Lung (tissue), 12 donors: Measurements from ENCODE around the gene PTGDS. TPM values are rescaled to one million over a fixed set of nuclear protein-coding genes. Genes with fewer than 3 reads are reported as not detected.

Experiments
- ATAC-seq: fragments of 200-7000 bp; cut with Tn5 transposase; one replicate; pipeline ENCODE4 v1.9.1; 2020; ENCODE audit warnings: moderate number of reproducible peaks; ENCODE audit not compliant: insufficient read depth, low FRiP score
- DNase-seq, 3 donors: peaks; one replicate each; pipeline ENCODE4 v3.0.0-alpha.2; 2013 to 2017
- H3K27ac ChIP-seq, 2 donors: one replicate each; pipeline ENCODE4 v1.5.1; 2013; ENCODE audit warnings: mild to moderate bottlenecking in 2 of 2, moderate library complexity in 2 of 2, control low read depth in 1 of 2, inconsistent platforms in 1 of 2, low read depth in 1 of 2, low read length in 1 of 2
- H3K27me3 ChIP-seq, 3 donors: one replicate each; pipeline ENCODE4 v1.5.1; 2013; ENCODE audit warnings: low read length in 2 of 3; ENCODE audit not compliant: control insufficient read depth in 3 of 3, insufficient read depth in 3 of 3
- H3K36me3 ChIP-seq, 4 donors: one replicate each; pipeline ENCODE4 v1.5.1; 2013; ENCODE audit warnings: low read length in 4 of 4, mild to moderate bottlenecking in 1 of 4, moderate library complexity in 1 of 4; ENCODE audit not compliant: control insufficient read depth in 4 of 4, insufficient read depth in 4 of 4
- H3K4me1 ChIP-seq, 5 donors: one replicate each; pipeline ENCODE4 v1.5.1; 2013; ENCODE audit warnings: low read length in 5 of 5, mild to moderate bottlenecking in 2 of 5, moderate library complexity in 1 of 5; ENCODE audit not compliant: control insufficient read depth in 5 of 5, insufficient read depth in 5 of 5
- H3K4me3 ChIP-seq: one replicate; pipeline ENCODE4 v1.5.1; 2013; ENCODE audit warnings: mild to moderate bottlenecking, control low read depth, moderate library complexity
- H3K9ac ChIP-seq, 2 donors: one replicate each; pipeline ENCODE4 v1.5.1; 2013; ENCODE audit warnings: low read length in 2 of 2, control low read depth in 1 of 2; ENCODE audit not compliant: insufficient read depth in 1 of 2
- H3K9me3 ChIP-seq, 4 donors: one replicate each; pipeline ENCODE4 v1.5.1; 2013; ENCODE audit warnings: low read length in 3 of 4, mild to moderate bottlenecking in 1 of 4, moderate library complexity in 1 of 4; ENCODE audit not compliant: control insufficient read depth in 4 of 4, insufficient read depth in 3 of 4
- WGBS, 2 donors: extraction: QIAGEN DNeasy Blood & Tissue Kit; methylation state at CpG; one replicate each; pipeline ENCODE4 v1.1.7; 2013; 5-methylcytosine and 5-hydroxymethylcytosine counted together
- polyA plus RNA-seq, 2 donors: library from polyadenylated mRNA; stranded (reverse); fragments of 200-250 nt; gene quantifications; one replicate each; pipeline ENCODE4 v1.2.1, GENCODE V29; 2013
- total RNA-seq, 2 donors: library from RNA; depleted of rRNA in 1 of 2; stranded (reverse); fragments of >200 nt in 1 of 2; gene quantifications; one replicate each; pipeline ENCODE4 v1.2.1, GENCODE V29; 2014 to 2021
- TF ChIP-seq, protein P1 (sequence below): IDR thresholded peaks from 2 replicates; pipeline ENCODE4 v1.5.1; 2012; ENCODE audit warnings: mild to moderate bottlenecking; ENCODE audit errors: control extremely low read depth, extremely low read depth
- donor health status: control.
- donor health status: control.
- donor health status: Bipolar disorder and iron deficiency.
- donor health status: healthy.
- donor health status: DM: yes; HTN: yes; CAD: no.

Gene PTGDS
- total and polyA plus RNA-seq, 4 donors = 19.4 to 159 (median 93.7) TPM

DNA sequence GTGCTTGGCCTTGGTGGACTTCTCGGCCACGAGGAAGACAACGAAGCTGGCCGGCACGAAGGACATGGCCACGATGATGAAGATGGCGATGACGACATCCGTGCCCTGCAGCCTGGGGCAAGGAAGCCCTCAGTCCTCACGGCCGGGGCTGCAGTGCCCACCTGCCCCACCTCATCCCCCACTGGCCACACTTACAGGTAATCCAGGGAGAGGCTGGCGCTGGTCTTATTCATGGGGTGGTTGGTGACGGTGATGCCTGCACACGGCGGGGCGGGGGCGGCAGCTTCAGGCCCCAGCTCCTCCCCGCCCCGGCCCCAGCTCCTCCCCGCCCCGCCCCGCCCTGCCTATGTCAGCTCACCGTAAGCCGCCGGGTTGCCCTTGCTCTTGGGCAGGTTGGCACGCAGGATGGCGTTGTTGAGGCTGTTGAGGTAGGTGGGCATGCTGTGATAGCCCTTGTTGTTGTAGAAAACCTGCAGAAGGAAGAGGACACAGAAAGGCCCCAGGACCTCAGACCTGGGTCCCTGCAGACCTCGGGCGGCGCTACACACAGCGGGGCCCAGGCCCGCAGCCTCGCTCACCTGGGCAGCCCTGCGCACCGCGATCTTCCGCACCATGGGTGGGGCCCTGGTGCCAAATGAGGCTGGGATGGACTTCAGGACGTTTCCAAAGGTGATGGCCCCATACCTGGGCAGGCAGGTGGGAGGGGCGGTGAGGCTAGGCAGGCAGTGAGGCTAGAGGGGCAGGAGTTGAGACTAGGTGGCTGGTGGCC is 34.8 kb downstream of the PTGDS start:
- TF ChIP-seq, protein P1, sequence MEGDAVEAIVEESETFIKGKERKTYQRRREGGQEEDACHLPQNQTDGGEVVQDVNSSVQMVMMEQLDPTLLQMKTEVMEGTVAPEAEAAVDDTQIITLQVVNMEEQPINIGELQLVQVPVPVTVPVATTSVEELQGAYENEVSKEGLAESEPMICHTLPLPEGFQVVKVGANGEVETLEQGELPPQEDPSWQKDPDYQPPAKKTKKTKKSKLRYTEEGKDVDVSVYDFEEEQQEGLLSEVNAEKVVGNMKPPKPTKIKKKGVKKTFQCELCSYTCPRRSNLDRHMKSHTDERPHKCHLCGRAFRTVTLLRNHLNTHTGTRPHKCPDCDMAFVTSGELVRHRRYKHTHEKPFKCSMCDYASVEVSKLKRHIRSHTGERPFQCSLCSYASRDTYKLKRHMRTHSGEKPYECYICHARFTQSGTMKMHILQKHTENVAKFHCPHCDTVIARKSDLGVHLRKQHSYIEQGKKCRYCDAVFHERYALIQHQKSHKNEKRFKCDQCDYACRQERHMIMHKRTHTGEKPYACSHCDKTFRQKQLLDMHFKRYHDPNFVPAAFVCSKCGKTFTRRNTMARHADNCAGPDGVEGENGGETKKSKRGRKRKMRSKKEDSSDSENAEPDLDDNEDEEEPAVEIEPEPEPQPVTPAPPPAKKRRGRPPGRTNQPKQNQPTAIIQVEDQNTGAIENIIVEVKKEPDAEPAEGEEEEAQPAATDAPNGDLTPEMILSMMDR = no peak
- Histone ChIP-seq H3K4me3 (no peak overlapping the region), H3K36me3 (peaks cover 0 to 66% (median 9%) of the 10 kb centered on the region in 4 donors), H3K27ac (no peak overlapping the region), H3K9ac (no peak overlapping the region), H3K4me1 (peaks cover 0 to 6% (median 0%) of the 10 kb centered on the region in 5 donors), H3K9me3 (no peaks in the 10 kb centered on the region), H3K27me3 (no peaks in the 10 kb centered on the region)
- DNase-seq (no peak), ATAC-seq (no peak)
- 93 to 95% methylated on average over 31 to 39 of the region's 39 CpGs for WGBS, 2 donors

DNA sequence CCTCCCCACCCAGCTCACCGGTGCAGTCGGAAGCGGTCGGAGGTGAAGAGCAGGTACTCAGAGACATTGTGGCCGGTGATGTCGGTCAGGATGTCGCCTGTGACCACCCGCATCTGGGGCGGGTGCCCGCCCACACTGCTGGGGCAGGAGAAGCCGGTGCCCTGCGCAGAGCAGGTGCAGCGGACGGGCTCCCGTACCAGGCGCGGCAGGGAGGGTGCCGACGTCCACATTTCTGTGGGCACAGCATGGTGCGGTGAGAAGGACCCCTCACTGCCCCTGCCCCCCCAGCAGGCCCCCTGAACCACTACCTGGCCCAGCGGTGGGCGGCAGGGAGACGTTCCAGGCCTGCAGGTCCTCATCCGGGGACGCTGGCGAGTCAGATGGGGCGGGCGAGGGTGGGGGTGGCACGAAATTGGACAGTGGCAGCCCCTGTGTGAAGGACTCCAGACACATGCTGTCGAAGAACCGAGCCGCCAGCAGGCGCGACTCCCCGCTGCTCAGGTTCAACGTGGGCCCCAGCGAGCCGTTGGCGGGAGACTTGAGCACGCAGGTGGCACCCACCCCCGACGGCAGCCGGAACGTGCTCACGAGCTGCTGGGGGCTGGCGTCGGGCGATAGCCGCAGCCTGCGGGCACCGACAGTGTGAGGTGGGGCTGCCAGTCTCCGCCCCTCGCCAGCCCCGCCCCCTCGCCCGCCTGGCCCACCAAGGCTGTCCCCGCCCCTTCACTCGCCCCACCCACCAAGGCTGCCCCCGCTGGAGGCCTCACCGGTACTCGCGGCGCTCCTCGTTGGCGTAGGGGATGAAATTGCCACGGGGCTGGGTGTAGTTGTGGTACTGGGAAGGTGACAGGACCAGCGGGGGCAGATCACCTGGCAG is 35.6 kb downstream of the PTGDS start:
- ATAC-seq (no peak), DNase-seq (no peak)
- WGBS, 2 donors = 89 to 93% methylated on average over 67 of the region's 67 CpGs
- peaks cover 0 to 72% (median 8%) of the 10 kb centered on the region in 4 donors for H3K36me3 ChIP-seq
- no peak overlapping the region for H3K4me3 ChIP-seq
- H3K9me3 ChIP-seq = no peaks in the 10 kb centered on the region
- H3K9ac ChIP-seq = no peak overlapping the region
- H3K4me1 ChIP-seq = no peaks in the 10 kb centered on the region
- H3K27ac ChIP-seq = no peak overlapping the region
- H3K27me3 ChIP-seq = no peaks in the 10 kb centered on the region
- TF ChIP-seq, protein P1 = no peak

DNA sequence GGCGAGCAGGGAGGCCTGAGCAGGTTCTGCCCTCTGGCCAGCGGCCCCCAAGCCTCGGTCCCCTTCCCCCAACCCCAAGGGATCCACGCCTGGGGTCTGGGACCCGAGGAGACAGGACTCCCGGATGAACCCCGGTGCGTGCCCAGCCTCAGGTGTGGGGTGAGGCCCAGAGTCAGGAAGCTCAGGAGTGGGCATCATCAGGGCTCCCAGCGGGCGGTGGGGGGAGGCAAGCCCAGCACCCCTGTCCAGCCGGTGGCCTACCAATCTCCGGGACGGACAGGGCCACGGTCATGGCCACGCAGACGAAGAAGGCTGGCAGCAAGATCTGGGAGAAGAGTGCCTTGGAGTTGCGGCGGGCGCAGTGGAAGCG is 36.3 kb downstream of the PTGDS start:
- Histone ChIP-seq H3K9ac (no peak overlapping the region), H3K27me3 (no peaks in the 10 kb centered on the region), H3K4me1 (no peaks in the 10 kb centered on the region), H3K9me3 (no peaks in the 10 kb centered on the region), H3K36me3 (peaks cover 0 to 67% (median 6%) of the 10 kb centered on the region in 4 donors), H3K27ac (no peak overlapping the region), H3K4me3 (no peak overlapping the region)
- DNase-seq = no peak
- TF ChIP-seq, protein P1 = no peak
- 96 to 97% methylated on average over 14 to 20 of the region's 20 CpGs for WGBS, 2 donors
- no peak for ATAC-seq
